Putamen (tissue), 1 donor: ENCODE results near the gene PRKCI.
"Not testable (repeated sequence)": the region's sequence is repeated elsewhere in the genome, so short reads cannot be mapped to it uniquely, and the experiment has no call there.

Source experiments
- DNase-seq: peaks from one replicate; pipeline ENCODE4 v3.0.0-alpha.2; 2016; ENCODE audit warnings: low spot score

PRKCI gene

DNA sequence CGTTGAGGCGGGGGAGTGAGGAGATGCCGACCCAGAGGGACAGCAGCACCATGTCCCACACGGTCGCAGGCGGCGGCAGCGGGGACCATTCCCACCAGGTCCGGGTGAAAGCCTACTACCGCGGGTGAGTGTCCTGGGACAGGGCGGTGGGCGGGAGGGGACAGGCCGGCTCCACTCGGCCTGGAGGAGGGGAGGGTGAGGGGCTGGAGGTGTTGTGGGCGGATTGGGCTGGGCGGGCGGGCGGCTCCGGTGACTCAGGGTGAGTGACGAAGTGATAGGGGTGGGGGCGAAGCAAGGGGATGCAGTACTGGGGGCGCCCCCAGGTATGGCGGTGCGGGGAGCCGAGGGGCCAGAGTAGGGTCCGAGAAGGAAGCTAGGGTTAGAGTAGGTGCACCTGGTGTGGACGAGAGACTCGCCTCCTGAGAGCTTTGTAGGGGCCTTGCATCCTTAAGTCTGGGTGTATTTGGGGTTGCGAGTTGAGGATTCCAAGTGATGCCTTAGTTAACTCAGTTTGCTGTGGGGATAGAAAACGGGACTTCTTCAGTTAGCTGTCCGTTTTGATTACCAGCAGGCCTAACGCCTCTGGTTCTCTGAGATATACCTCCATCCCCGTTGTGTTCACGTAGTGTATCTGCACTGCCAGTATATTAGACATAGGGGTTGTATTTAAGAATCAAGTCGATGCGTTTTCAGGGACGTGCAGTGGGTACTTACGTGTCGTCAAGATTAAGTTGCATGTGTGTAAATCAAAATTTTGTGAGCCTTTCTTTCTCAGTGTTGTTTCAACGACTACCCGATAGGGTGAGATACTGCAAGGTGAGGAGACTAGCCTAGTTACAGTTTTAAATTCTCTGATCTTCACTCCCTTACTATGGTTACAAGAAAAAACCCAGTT, 670 bp downstream of the PRKCI start:
- peak; percentile 44 for DNase-seq

DNA sequence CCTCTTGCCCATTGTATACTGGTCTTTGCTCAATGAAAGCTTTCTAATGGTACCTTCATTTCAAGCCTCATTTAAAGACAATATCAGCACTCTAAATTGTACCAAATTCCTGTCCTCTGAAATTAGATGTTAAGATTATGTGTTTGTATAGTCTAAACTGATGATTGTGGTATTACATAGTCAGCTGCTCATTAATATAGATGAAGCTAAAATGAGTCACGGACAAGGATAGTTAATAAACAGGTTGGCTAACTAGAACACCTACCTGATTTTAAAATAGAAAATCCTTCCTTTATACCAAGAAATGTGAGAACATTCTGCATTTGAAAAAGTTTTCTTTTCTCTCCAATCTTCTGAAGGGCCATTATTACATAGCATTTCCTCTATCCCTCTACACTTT, 2.9 kb downstream of the PRKCI start:
- no peak for DNase-seq

DNA sequence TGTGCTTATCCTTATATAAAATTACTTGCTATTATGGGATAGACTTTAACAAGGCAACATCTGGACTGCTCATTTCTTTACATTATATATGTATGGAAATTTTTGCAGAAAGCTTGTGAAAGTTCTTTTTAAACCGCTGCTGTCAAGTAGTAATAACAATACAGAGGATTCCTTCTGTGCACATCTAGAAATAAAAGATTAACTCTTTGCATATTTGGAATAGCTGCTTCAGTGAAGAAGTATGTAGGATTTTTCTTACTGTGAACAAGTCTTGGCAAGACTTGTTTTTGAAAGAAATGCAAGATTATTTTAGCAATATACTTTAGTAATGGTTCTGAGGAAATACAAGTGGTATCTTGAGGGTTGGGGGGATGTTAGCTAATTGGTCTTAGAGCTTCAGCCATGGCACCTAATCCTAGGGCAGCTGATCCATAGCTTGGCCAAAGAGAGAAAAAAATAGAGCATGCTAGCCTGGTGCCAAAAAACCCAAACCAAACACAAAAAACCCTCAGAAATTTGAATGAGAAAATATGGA, 4.3 kb downstream of the PRKCI start:
- no peak for DNase-seq

DNA sequence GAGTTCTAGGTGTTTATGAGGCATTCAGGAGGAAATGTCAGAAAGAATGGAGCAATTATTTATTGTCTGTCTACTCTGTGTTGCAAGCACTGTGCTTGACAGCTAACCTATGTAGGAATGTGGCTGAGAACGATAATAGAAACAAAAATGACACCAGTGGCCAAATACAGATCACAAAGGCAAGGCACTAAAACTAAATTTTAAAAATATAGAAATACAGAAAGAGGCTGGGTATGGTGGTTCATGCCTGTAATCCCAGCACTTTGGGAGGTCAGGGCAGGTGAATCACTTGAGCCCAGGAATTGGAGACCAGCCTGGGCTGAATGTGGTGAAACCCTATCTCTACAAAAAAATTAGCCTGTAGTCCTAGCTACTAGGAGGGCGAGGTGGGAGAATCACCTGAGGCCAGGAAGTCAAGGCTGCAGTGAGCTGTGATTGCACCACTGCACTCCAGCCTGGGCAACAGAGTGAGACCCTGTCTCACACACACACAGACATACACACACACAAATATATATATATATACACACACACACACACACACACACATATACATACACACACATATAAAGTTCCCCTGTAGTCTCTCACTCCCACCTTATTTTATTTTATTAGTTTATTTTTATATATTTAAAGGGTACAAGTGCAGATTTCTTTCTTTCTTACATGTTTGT, 6.0 kb downstream of the PRKCI start:
- DNase-seq = no peak

DNA sequence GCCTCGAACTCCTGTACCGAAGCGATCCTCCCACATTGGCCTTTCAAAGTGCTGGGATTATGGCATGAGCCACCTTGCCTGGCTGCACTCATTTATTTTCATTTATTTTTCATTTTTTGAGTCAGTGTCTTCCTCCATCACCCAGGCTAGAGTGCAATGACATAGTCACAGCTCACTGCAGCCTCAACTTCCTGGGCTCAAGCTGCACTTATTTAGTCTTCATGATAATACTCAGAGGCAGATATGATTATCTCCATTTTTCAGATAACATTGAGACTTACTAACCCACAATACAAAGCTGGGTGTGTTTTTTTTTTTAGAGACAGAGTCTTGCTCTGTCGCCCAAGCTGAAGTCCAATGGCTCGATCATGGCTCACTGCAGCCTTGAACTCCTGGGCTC, 10.0 kb downstream of the PRKCI start:
- no peak for DNase-seq

DNA sequence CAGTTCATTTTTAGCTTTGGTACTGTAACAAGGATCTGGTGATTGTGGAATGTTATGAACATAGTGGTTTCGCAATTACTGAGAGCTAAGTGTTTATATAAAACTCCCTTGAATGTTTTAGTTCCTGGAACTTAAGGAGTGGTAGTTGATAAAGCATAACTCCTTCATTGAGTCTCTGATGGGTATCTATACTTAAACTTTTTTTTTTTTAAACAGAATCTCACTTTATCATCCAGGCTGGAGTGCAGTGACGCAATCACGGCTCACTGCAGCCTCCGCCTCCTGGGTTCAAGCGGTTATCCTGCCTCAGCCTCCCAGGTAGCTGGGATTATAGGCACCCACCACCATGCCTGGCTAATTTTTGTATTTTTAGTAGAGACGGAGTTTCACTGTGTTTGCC, 11.3 kb downstream of the PRKCI start:
- no peak for DNase-seq

DNA sequence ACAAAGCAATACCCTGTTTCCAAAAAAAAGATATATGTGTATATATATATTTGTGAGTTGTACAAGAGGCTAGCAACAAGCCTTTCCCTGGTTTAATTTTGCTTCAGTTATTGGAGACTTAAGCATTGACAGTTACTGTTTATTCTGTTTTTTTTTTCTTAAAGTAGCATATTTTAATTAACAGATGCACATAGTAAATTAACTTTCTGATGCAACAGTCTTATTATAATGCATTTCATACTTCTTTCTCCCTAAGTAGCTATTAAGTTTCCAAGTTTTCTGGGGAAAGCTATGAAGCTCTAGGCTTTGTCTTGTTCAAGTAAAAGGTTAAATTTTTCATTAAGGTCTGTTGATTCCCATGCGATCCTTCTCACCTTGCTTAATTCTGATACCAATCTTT, 17.9 kb downstream of the PRKCI start:
- no peak for DNase-seq

DNA sequence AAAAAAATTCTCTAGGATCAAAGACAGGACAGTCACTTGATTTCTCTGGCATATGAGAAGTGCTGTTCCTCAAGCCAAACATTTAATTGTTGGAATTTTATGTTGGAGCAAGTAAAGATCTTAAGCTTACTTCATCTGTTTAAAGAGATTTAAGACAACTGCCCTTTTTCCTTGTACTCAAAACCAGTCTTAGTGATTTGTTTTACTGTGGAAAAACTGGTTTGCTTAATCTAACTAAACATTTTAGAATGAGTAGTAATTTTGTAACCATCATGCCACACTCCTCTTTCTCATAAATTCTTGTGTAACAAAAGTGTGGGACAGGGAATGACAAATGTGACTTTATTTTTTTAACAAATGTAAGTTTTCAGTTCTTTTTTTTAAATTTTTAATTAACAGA, 18.4 kb downstream of the PRKCI start:
- no peak for DNase-seq

DNA sequence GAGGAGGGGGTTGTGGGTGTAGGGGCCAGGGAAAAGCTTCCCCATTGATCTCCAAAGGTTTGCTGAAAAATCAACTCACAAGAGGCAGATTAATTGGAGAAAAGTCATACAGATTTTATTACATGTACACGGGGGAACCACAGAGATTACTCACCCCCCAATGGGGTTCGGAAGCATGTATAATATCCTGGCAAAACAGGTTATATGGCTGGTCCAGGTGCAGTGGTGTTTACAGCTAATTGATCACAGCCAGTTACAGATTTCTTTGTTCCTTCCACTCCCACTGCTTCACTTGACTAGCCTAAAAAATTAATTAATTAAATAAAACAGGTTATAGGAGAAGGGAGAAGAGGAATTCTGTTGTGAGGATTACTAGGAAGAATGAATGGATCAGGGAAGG, 22.4 kb downstream of the PRKCI start:
- no peak for DNase-seq

DNA sequence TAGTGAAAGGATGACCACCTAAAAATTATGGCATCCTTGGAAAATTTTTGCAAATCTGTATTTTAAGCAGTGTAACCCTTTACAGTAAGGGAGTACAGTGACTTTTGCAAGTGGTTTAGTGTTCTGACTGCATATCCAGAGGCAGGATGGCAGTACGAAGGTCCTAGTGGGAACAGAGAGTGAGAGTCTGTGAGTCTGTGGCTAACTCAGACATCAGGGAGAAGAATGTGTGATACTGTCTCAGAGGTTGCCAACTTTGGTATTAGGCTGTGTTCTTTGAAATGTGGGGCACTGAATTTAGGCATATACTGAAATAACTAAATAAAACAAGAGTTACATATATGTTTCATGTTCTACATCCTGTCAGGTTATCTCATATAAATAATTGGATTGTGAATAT, 25.7 kb downstream of the PRKCI start:
- DNase-seq = no peak

DNA sequence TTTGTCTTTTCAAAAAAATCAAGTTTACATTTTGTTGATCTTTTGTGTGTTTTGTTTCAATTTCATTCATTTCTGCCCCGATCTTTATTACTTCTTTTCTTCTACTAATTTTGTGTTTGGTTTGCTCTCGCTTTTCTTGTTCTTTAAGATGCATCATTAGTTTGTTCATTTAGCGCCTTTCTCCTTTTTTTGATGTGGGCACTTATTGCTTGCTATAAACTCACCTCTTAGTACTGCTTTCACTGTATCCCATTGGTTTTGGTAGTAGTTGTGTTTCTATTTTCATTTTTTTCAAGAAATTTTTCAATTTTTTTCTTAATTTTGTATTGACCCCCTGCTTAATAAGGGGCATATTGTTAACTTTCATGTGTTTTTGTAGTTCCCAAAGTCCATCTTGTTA, 34.4 kb downstream of the PRKCI start:
- no peak for DNase-seq

DNA sequence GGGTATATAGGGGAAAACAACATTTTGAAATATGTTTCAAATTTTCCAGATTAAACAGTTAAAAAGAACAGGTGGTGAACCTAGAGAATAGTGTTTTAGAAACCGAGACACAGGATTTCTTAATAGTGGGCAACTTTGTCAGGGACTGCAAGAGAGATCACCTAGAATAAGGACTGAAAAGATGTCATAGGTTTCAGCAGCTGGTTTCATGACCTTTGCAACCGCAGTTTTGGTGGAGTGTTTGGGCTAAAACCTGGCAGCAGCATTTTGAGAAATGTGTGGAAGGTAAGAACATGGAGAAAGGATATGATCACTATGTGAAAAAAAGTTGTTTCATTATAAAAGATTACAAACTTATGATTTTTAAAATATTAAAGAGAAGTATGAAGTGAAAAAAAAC, 34.9 kb downstream of the PRKCI start:
- DNase-seq = no peak

DNA sequence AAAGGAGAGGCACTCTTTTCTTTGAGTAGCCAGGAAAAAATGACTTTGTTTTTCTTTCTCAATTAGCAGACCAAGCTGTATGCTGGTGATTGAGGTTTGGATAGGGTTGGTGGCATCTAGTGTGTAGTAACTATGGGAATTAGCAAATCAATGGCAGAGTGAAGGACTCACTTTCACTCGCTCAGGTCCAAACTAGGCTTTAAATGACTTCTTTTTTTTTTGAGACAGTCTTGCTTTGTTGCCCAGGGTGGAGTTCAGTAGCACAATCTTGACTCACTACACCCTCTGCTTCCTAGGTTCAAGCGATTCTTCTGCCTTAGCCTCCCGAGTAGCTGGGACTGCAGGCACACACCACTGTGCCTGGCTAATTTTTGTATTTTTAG, 35.9 kb downstream of the PRKCI start:
- no peak for DNase-seq

DNA sequence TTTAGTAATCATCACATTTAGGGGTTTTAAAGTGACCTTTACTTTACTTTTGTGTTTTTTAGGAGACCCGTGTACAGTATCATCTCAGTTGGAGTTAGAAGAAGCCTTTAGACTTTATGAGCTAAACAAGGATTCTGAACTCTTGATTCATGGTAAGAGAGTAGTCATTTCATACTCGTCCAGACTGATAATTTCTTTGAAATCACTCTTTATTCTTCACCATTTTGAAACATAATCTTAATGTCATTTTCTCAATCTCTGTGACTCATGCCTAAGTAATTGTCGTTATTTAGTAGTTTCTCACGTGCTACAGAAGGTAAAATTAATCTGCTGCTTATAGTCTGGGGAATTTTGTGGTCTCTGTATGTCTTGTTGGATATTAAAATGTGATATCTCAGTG, 37.7 kb downstream of the PRKCI start:
- DNase-seq = no peak

DNA sequence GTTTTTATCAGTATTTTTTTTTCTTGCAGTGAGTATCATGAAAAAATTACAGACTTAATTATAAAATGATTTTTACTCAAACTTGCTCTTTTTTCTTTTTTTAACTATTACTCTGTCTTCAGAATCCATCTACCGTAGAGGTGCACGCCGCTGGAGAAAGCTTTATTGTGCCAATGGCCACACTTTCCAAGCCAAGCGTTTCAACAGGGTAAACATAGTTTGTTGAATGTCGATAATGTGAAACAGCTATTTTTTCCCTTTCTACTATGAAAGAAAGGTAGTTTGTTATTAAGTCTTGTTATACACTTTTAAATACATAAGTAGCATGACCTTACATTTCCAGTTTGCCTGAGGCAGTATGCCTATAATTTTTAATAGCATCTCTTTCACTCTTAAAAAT, 45.6 kb downstream of the PRKCI start:
- DNase-seq = no peak

DNA sequence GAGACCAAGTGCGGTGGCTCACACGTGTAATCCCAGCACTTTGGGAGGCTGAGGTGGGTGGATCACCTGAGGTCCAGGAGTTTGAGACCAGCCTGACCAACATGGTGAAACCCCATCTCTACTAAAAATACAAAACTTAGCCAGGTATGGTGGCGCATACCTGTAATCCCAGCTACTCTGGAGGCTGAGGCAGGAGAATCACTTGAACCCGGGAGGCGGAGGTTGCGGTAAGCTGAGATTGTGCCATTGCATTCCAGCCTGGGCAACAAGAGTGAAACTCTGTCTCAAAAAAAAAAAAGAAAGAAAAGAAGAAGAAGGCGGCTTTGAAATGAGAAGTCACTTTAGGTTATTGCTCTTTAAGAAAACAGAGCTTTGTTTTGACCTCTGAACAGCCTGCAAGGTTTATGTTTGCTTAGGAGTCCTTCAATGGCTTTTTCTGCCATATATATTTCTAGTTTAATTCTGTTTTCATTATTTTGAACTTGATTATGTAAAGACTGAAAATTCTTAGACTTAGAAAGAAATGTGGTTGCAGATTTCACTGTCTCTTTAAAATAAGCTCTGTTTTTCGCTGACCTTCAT, 47.5 kb downstream of the PRKCI start:
- DNase-seq = not testable (repeated sequence)

DNA sequence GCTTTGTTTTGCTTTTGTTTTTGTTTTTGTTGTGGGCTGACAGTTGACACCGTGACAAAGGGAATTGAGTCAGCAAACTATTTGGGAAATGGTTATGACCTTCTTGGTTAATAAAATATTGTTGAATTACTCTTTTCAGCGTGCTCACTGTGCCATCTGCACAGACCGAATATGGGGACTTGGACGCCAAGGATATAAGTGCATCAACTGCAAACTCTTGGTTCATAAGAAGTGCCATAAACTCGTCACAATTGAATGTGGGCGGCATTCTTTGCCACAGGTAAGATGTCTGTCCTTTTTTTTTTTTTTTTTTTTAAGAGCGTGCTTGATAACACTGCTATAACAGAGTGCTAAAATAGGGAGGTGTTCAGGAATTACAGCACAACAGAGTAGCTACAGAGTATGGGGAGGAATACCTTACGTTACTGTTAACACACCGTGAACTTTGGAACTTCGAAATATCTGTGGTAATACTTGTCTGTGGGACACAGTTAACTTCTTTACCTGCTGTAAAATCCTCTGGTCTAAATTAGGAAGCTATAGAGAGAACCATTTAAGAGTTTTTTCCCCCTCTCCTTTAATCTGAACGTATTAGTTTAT, 48.2 kb downstream of the PRKCI start:
- DNase-seq = no peak

DNA sequence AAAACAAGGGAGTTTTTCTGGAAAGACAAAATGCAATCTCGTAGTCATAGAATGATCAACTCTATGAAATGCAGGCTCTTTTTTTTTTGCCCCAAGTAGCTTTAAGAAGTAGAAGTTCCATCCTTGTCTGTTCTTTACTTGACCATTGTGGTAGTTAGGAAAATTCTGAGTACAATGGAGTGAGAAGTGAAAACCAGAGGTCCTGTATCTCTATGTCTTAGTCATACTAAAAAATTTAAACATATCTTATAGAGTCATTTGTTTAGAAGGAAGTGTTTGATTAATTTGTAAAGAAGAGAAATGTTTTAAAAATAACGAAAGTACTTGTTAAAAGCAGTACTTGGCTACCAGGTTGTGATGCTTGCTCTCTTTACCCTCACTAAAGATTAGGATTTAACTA, 52.4 kb downstream of the PRKCI start:
- DNase-seq = no peak

DNA sequence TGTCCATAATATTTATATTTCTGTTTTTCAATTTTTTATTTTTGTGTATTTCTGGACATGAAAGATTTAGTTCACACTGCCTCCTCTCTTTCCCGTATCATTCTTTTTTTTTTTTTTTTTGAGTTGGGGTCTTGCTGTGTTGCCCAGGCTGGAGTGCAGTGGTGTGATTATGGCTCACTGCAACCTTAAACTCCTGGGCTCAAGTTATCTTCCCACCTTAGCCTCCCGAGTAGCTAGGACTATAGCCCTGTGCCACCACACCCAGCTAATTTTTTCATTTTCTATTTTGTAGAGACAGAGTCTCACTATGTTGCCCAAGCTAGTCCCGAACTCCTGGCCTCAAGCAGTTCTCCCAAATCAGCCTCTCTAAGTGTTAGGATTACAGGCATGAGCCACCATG, 53.6 kb downstream of the PRKCI start:
- no peak for DNase-seq

DNA sequence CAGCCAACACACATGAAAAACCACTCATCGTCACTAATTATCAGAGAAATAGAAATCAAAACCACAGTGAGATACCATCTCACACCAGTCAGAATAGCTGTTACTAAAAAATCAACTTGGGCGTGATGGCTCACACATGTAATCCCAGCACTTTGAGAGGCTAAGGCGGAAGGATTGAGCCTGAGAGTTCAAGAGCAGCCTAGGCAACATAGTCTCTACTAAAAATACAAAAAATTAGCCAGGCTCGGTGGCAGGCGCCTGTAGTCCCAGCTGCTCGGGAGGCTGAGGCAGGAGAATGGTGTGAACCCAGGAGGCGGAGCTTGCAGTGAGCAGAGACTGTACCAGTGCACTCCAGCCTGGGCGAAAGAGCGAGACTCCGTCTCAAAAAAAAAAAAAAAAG, 55.1 kb downstream of the PRKCI start:
- not testable (repeated sequence) for DNase-seq

DNA sequence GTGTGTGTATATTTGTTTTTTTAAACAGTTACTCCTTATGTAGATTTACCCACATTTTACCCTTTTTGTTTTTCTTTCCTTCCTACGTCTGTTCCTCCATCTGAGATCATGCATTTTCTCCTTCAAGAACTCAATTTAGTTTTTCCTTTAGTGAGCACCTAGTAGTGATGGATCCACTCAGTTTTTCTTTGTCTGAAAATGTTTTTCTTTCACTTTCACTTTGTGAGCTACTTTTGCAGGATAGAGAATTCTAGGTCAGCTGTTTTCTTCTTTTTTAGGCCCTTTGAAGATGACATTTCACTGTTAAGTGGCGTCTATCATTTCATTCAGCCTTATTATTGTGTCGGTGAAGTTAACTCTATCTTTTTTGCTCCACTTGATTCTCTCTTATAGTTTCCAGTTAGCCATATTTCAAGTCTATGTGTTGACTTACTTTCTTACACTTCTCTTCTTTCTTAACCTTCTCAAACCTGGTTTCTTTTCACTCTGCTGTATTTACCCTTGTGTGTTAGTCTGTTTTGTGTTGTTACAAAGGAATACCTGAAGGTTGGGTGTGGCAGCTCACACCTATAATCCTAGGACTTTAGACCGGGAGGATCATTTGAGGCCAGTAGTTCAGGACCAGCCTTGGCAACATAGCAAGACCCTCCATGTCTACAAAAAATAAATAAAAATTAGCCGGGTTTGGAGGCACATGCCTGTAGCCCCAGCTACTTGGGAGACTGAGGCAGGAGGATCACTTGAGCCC, 55.8 kb downstream of the PRKCI start:
- DNase-seq = no peak

DNA sequence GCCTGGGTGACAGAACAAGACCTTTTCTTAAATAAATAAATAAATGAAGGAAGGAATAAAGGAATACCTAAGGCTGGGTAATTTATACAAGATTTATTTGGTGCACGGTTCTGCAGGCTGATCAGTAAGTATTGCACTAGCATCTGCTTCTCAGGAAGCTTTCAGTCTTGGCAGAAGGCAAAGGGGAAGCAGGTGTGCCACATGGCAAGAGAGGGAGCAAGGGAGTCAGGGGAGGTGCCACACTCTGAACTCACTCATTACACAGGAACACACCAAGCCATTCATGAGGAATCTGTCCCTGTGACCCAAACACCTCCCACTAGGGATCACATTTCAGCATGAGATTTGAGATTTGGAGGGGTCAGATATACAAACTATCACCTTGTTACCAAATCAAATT, 56.4 kb downstream of the PRKCI start:
- DNase-seq = no peak
